Ureter (tissue), 1 donor: ENCODE results near the gene CAPN9. TPM values are rescaled to one million over a fixed set of nuclear protein-coding genes. Genes with fewer than 3 reads are reported as not detected.
"Not testable (repeated sequence)": the region's sequence is repeated elsewhere in the genome, so short reads cannot be mapped to it uniquely, and the experiment has no call there.

Source experiments
- DNase-seq: peaks from one replicate; pipeline ENCODE4 v3.0.0-alpha.2; 2020; ENCODE audit warnings: low spot score
- total RNA-seq: library from RNA; stranded (reverse); gene quantifications from one replicate; pipeline ENCODE4 v1.2.4, GENCODE V29; 2023
- donor health status: DM: yes; HTN: yes; CAD: no.

Gene CAPN9
- total RNA-seq, 1 donor from 2014 or later: 3.0 TPM

GRCh38 chr1:230823931-230824381 lies 76.8 kb downstream of the CAPN9 start:
- no peak for DNase-seq

GRCh38 chr1:230824551-230824918 lies 77.3 kb downstream of the CAPN9 start:
- DNase-seq: no peak

- no peak for DNase-seq
These were observed 77.9 kb downstream of the CAPN9 start for GRCh38 chr1:230824919-230825721.

GRCh38 chr1:230825761-230826160 lies 78.6 kb downstream of the CAPN9 start:
- no peak for DNase-seq

GRCh38 chr1:230826166-230826875 lies 79.1 kb downstream of the CAPN9 start:
- DNase-seq: no peak

GRCh38 chr1:230827081-230827681 lies 80.0 kb downstream of the CAPN9 start:
- DNase-seq: no peak

GRCh38 chr1:230827801-230828200 lies 80.6 kb downstream of the CAPN9 start:
- no peak for DNase-seq

GRCh38 chr1:230828421-230828820 lies 81.2 kb downstream of the CAPN9 start:
- no peak for DNase-seq

GRCh38 chr1:230831771-230832170 lies 84.6 kb downstream of the CAPN9 start:
- DNase-seq: no peak

GRCh38 chr1:230832476-230832875 lies 85.3 kb downstream of the CAPN9 start:
- DNase-seq: no peak

GRCh38 chr1:230833511-230833910 lies 86.3 kb downstream of the CAPN9 start:
- DNase-seq: no peak

GRCh38 chr1:230834292-230834691 lies 87.1 kb downstream of the CAPN9 start:
- no peak for DNase-seq

GRCh38 chr1:230836347-230836746 lies 89.2 kb downstream of the CAPN9 start:
- no peak for DNase-seq

- DNase-seq: no peak
These were observed 89.6 kb downstream of the CAPN9 start for GRCh38 chr1:230836793-230837192.

- DNase-seq: no peak
These were observed 92.0 kb downstream of the CAPN9 start for GRCh38 chr1:230839173-230839572.

GRCh38 chr1:230842801-230843200 lies 95.6 kb downstream of the CAPN9 start:
- no peak for DNase-seq

GRCh38 chr1:230843503-230844309 lies 96.5 kb downstream of the CAPN9 start:
- no peak for DNase-seq

GRCh38 chr1:230844561-230844960 lies 97.4 kb downstream of the CAPN9 start:
- DNase-seq: no peak

GRCh38 chr1:230845184-230845583 lies 98.0 kb downstream of the CAPN9 start:
- DNase-seq: not testable (repeated sequence)

- DNase-seq: no peak
These were observed 101.0 kb downstream of the CAPN9 start for GRCh38 chr1:230848235-230848634.

GRCh38 chr1:230849451-230850224 lies 102.5 kb downstream of the CAPN9 start:
- DNase-seq: peak; percentile 76
